GF-D8 (cell line): Measurements from ENCODE around the gene XIRP2.
"Not testable (repeated sequence)": the region's sequence is repeated elsewhere in the genome, so short reads cannot be mapped to it uniquely, and the experiment has no call there.

Experiments
- DNase-seq: peaks from one replicate; lab custom pipeline; 2025; lab: John Stamatoyannopoulos, UW

The XIRP2 gene

GRCh38 chr2:166932032-166932431, 43.8 kb downstream of the XIRP2 start:
- DNase-seq, result no peak

GRCh38 chr2:166934817-166935216, 46.5 kb downstream of the XIRP2 start:
- no peak for DNase-seq

DNA sequence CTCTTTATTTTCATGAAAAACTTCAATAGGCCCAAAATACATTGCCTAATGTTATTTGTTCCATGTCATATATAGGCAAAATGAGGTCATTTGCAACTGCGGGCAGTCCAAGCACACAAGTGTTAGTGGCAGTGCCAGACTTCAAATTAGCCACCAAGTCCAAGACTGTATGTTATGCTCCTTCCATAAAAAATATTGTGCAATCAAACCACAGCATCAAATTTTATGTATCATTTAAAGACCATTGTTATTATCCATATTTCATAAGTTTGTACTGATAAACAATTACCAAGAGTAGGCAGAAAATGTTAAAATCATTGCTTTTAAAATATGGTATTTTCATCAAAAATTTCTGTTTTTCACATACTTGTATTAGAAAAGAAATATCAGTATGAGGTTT, 54.1 kb downstream of the XIRP2 start:
- no peak for DNase-seq

- DNase-seq, result no peak
These were observed 56.6 kb downstream of the XIRP2 start for GRCh38 chr2:166944909-166945308.

- no peak for DNase-seq
These were observed 69.4 kb downstream of the XIRP2 start for GRCh38 chr2:166957686-166958085.

- no peak for DNase-seq
These were observed 70.8 kb downstream of the XIRP2 start for GRCh38 chr2:166958986-166959481.

DNA sequence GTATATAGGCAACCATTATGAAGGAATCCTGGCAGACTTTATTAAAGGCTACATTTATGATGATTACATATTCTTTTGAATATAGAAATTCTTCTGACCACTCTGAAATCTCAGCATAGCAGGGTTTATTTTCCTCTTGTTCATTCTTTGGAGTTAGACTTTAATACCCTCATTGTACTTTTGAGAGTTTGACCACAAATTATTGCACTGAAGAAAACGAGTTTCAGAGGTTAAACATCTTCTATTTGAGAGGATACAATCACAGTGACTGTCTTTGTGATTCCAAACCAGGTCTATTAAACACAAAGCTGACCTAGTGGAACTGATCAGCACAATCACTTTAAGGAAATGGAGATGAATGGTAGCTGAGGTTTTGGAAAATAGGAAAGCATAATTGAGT, 71.3 kb downstream of the XIRP2 start:
- DNase-seq, result no peak

DNA sequence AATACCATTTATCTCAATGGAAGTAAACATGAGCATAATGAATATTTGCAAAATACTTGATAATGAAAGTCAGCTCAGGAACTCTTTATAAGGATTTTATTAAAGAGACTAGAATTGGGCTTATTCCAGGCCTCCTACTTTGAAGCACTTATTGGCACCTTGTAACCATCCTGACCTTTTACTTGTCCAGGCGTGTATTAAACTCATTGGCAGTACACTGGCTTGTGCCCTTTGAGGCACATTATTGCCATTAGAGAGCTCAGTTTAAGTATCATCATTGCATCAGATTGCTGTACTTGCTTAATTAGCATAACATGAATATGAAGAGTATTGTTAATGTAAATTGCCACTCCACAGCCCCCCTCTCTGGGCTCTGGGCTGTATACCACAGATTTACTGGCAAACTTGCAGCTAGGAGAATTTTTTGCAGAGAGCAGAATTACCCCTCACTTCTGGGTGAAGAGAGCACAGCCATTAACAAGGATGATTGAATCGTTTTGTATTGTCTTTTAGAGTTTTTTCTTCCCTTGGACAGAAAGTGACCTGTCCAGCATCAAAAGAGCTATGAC, 72.5 kb downstream of the XIRP2 start:
- DNase-seq, result no peak

- no peak for DNase-seq
These were observed 73.7 kb downstream of the XIRP2 start for GRCh38 chr2:166961933-166962332.

DNA sequence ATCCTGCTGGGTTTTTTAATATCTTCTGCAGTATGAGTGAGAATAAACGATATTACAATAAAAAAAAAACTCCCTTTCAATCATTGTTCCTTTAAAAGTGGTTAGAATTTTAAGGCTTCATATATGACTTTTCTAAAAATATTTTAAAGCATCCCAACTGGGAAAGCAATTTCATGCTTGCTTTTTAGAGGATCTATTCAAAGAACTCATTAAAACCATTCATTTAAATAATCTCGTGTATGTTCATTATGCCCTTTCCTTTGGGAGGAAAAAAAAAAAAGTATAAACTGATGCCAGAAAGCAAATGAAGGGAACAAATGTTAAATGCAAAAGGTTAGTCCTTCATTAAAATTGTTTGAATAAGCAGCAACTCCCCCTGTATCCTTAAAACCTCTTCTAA, 81.2 kb downstream of the XIRP2 start:
- no peak for DNase-seq

DNA sequence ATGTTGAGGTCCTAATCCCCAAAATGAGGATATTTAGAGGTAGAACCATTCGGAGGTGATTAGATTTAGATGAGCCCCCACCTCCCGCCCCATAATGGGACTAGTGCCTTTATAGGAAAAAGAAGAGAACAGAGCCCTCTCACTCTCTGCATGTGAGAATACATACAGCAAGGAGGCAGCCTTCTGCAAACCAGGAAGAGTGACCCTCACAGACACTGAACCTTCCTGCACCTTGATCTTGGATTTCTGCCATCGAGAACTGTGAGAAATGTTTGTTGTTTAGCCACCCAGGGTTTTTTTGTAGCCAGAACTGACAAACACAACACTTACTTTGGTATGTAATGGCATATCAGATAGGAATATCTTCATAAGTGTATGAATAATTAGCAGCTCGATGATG, 83.7 kb downstream of the XIRP2 start:
- no peak for DNase-seq

GRCh38 chr2:166972418-166972817, 84.1 kb downstream of the XIRP2 start:
- DNase-seq, result no peak

GRCh38 chr2:166984188-166984587, 95.9 kb downstream of the XIRP2 start:
- DNase-seq, result no peak

GRCh38 chr2:166984797-166985196, 96.5 kb downstream of the XIRP2 start:
- no peak for DNase-seq

DNA sequence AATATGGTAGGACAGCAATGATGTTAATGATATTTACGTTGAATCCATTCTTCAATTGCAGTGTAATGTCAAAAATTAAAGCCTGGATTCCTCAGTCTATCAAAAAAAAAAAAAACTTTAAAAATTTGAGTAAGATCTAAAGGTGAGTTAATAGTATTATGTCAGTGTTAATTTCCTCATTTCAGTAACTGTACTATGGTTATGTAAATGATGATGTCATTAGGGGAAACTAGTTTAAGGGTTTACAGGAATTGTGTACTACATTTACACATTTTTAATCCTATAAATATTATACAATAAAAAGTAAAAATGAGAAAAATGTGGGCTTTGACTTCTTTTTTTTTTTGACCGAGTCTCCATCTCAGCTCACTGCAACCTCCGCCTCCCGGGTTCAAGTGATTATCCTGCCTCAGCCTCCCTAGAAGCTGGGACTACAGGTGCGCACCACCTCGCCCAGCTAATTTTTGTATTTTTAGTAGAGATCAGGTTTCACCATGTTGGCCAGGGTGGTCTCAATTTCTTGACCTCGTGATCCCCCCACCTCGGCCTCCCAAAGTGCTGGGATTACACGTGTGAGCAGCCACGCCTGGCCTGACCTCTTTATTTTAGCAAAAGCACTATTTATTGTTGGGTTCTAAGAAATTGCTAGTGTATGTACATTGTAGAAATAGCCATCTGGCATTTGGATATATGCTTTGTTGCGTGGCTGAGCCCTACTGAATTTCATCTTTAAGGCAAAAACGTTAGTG, 106.5 kb downstream of the XIRP2 start:
- DNase-seq, result no peak

GRCh38 chr2:166996465-166996864, 108.2 kb downstream of the XIRP2 start:
- DNase-seq, result no peak

- no peak for DNase-seq
These were observed 112.9 kb downstream of the XIRP2 start for GRCh38 chr2:167001165-167001564.

DNA sequence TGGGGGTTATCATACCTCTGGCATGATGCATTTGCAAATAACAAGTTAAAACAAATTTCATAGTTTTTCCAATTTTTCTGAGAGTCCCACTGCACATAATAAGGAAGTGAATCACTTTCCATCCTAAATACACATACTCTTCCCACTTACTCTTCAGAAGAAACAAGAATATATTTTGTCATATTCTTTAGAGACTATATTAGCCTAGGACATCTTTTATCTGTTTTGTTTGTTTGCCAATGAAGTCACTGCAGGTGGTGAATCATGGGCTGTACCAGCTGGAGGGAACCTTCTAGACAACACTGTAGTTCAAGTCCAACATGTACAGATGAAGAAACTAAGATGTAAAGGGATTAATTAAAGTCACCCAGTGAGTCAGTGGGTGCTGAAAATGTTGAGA, 116.8 kb downstream of the XIRP2 start:
- no peak for DNase-seq

GRCh38 chr2:167013227-167013626, 124.9 kb downstream of the XIRP2 start:
- DNase-seq, result no peak

DNA sequence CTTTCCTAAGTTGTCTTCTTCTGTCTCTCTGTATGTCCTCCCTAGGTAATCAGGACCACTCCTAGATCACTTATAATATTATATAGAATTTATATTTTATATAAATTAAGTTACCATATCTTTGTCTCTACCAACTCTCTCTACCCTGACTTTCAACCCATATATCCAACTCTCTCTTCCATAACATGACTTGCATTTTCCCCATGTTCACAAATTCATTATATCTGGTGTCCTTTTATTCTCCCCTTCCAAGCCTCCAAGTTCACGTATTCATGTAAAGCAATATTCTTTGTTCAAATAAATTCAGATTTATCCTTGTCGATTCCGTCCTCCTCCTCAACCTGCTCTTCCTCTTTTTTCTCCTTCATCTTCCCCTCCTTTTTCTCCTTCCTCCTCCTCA, 127.5 kb downstream of the XIRP2 start:
- DNase-seq, result no peak

- no peak for DNase-seq
These were observed 128.7 kb downstream of the XIRP2 start for GRCh38 chr2:167017021-167017420.

DNA sequence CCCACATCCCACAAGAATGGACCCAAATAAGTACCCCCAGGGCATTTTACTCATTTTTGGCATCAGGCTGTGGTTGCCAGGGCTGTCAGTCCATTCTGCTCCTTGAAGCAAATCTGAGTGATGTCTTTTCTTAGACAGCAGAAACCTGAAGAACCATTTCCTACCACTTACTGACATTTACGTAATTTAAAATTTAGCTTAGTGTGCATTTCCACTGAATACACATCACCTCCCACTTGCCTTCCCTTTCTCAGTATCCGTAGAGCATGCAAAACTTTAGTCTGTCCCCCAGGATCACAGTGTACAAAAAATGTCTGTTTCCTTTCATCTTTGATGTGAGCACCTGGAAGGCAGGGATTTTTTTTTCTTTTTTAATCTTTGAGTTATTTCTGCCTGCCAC, 130.3 kb downstream of the XIRP2 start:
- no peak for DNase-seq

- no peak for DNase-seq
These were observed 140.2 kb downstream of the XIRP2 start for GRCh38 chr2:167028503-167028902.

DNA sequence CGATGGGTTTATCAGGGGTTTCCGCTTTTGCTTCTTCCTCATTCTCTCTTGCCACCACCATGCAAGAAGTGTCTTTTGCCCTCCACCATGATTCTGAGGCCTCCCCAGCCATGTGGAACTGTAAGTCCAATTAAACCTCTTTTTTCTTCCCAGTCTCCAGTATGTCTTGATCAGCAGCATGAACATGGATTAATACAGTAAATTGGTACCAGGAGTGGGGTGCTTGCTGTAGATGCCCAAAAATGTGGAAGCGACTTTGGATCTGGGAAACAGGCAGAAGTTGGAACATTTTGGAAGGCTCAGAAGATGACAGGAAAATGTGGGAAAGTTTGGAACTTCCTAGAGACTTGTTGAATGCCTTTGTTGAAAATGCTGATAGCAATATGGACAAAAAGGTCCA, 146.7 kb downstream of the XIRP2 start:
- DNase-seq, result not testable (repeated sequence)
